AG04449 (cell line): Measurements from ENCODE around the gene NDUFAF8.

Source experiments
- CTCF ChIA-PET: fragments of 350-600 bp; formaldehyde crosslinking; extraction: SDS; loops from one replicate; lab custom pipeline; 2021; ENCODE audit warnings: antibody characterized with exemption; lab: Yijun Ruan, JAX
- POLR2A ChIA-PET: fragments of 400-600, 350-600 bp; formaldehyde crosslinking; extraction: SDS; loops from one replicate; lab custom pipeline; 2020; ENCODE audit warnings: antibody characterized with exemption, inconsistent platforms; lab: Yijun Ruan, JAX
- DNase-seq: peaks from one replicate; pipeline ENCODE4 v3.0.0-alpha.2; 2010; ENCODE audit warnings: low read depth, low spot score
- H3K4me3 ChIP-seq: 2 replicates; pipeline ENCODE4 v1.5.1; 2011; ENCODE audit warnings: low read depth, mild to moderate bottlenecking, control low read depth, low read length
- TF ChIP-seq, protein P1 (sequence below): IDR thresholded peaks from one replicate; pipeline ENCODE4 v1.5.1; 2011; ENCODE audit warnings: mild to moderate bottlenecking, moderate library complexity, low read length, control low read depth, inconsistent platforms; ENCODE audit not compliant: insufficient read depth; ENCODE audit errors: missing control alignments

The NDUFAF8 gene, protein sequence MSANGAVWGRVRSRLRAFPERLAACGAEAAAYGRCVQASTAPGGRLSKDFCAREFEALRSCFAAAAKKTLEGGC

DNA sequence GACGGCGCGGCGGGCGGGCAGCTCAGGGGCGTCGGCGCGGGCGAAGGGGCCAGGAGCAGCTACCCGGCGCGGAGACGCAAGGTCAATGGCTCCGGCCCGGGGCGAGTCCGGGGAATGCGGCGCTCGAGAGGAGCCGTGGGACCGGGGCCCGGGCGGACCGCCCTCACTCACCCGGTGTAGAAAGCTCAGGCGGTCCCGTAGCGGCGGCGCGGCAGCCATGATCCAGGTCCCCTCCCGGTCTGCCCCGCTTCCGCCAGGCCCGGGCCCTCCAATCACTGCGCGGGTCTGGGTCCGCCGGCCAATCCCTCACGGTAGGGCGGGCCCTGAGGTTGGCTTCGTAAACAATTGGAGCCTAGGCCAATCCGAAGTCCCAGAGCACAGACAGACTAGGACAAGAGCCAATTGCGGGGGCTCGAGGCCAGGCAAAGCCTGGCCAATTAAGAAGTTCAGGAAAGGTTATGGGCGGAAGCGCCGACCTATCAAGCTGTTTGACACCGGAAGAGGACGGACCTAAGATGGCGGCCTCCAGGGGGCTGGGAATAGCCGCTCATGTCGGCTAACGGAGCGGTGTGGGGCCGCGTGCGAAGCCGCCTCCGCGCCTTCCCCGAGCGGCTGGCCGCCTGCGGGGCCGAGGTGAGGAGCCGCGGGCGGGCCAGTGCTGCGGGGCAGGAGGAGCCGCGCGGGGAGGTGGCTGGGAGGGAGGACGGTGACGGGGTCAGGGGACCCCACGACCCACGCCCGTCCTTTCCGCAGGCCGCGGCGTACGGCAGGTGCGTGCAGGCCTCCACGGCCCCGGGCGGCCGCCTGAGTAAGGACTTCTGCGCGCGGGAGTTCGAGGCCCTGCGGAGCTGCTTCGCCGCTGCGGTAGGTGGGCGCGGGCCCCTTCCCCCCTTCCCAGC, at the start of gene NDUFAF8, which contains the start of gene TEPSIN:
NDUFAF8 (plus strand) TSS at position 504 of the 899 bp plus-strand sequence; CDS start at position 550, 46 bp downstream.
TEPSIN (minus strand) TSS at position 241 of the 899 bp plus-strand sequence; CDS start at position 219, 22 bp downstream.
- DNase-seq: peak; percentile 97
- POLR2A ChIA-PET: interaction anchor here (0.7 to 1.5 kb wide), 7 partner anchors 9 to 273 kb away, joined by 3 to 6 read pairs (median 4); partner anchors contain the start of genes ACTG1 and CEP131
- H3K4me3 ChIP-seq: peak within 1 kb of the TSS; percentile 91
- CTCF ChIA-PET: interaction anchor here (1.2 to 2.1 kb wide), 7 partner anchors 12 to 246 kb away, joined by 4 to 13 read pairs (median 5); no protein-coding TSS in a partner anchor
- TF ChIP-seq, protein P1, sequence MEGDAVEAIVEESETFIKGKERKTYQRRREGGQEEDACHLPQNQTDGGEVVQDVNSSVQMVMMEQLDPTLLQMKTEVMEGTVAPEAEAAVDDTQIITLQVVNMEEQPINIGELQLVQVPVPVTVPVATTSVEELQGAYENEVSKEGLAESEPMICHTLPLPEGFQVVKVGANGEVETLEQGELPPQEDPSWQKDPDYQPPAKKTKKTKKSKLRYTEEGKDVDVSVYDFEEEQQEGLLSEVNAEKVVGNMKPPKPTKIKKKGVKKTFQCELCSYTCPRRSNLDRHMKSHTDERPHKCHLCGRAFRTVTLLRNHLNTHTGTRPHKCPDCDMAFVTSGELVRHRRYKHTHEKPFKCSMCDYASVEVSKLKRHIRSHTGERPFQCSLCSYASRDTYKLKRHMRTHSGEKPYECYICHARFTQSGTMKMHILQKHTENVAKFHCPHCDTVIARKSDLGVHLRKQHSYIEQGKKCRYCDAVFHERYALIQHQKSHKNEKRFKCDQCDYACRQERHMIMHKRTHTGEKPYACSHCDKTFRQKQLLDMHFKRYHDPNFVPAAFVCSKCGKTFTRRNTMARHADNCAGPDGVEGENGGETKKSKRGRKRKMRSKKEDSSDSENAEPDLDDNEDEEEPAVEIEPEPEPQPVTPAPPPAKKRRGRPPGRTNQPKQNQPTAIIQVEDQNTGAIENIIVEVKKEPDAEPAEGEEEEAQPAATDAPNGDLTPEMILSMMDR: no peak

DNA sequence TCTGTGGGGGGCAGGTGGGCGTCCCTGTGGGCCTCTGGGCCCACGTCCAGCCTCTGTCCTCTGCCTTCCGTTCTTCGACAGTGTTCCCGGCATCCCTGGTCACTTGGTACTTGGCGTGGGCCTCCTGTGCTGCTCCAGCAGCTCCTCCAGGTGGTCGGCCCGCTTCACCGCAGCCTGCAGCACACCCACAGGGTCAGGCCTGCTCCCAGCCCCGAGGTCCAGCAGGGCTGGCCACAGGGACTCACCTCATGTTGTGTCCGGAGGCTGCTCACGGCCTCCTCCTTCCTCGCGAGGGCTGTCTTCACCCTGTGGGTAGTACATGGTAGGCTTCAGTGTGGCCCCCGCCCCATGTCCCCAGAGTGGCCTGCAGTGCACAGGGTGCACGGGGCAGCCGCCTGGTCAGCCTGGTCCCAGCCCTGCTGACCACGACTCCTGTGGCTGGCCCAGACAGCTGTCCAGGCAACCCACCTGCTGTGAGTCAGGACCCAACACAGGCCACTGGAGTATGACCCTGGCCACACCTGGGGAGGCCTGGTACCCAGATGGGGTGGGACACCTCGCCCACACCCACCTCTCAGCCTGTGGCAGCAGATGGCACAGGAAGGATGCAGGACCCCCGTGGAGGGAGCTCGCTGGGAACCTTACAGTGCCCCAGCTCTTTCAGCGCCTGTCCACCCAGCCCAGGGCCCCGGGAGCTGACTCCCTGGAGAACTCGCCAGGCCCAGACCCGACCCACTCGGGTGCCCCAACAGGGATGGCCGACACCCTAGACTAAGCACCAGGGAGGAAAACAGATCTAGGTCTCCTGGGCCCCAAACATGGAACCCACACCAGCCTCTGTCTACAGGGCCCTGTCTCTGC, 49.2 kb upstream of the NDUFAF8 start:
- H3K4me3 ChIP-seq: no peak overlapping the region
- ChIA-PET CTCF (interaction anchor here (1.0 to 6.6 kb wide), 6 partner anchors 8 to 46 kb away, joined by 3 to 36 read pairs (median 5); no protein-coding TSS in a partner anchor), POLR2A (no interaction called here)
- TF ChIP-seq, protein P1: peak; percentile 6
- no peak for DNase-seq

DNA sequence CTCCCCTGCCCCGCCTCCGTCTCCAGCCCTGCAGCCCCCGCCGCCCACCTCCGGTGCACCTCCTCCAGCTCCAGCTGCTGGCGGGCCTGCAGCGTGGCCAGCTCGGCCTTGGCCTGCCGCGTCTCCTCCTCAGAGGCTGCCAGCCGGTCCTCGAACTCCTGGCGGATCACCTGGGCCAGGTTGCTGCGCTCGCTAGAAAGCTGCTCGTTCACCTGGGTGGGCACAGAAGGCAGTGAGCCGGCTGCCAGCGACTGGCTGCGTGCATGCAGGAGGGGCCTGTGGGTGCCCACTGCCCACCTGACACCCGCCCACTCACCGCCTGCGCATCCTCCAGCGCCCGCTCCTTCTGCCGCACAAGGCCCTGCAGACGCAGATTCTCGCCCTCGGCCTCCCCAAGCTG, 48.5 kb upstream of the NDUFAF8 start:
- TF ChIP-seq, protein P1: no peak
- ChIA-PET POLR2A (no interaction called here), CTCF (interaction anchor here (1.0 to 6.6 kb wide), 6 partner anchors 9 to 47 kb away, joined by 3 to 36 read pairs (median 5); no protein-coding TSS in a partner anchor)
- H3K4me3 ChIP-seq: no peak overlapping the region
- no peak for DNase-seq

DNA sequence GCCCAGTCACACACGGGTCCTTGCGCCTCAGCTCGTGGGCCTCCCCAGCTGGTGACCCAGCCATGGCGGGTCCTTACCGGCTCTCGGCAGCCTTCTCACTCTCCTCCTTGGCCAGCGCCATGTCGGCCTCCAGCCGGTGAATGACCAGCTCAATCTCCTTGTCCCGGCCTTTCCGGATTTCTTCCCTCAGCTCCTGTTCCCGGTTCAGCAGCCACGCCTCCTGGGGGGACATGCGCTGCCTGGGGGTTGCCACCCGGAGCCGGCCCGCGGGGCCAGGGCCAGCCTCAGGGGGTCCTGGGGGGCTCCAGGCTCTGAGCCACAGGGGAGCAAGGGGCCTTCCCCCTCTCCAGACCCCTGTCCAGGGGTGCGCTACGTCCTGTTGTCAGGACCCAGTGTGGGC, 48.0 kb upstream of the NDUFAF8 start:
- DNase-seq: no peak
- ChIA-PET CTCF (interaction anchor here (1.0 to 6.6 kb wide), 5 partner anchors 9 to 48 kb away, joined by 3 to 36 read pairs (median 5); no protein-coding TSS in a partner anchor), POLR2A (no interaction called here)
- TF ChIP-seq, protein P1: no peak
- no peak overlapping the region for H3K4me3 ChIP-seq

DNA sequence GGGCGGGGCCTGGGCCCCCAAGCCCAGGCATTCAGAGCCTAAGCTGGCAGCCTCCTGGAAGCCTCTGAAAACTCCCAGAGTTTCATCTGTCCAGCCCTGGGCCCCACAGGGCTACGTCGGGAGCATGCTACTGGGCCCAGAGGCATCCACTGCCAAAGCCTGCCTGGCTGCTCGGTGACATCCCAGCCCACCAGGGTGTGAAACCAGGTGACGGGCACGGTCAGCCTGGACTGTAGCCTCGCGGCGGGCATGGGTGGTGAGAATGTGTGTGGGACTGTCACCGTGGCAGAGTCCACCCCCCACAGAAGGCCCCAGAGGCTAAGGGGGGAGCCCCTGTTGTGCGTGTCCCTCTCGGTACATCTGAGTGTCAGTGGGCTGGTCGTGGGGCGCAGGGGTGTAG, 47.5 kb upstream of the NDUFAF8 start:
- DNase-seq: no peak
- H3K4me3 ChIP-seq: no peak overlapping the region
- POLR2A ChIA-PET: no interaction called here
- TF ChIP-seq, protein P1: no peak
- CTCF ChIA-PET: interaction anchor here (1.4 to 6.6 kb wide), 4 partner anchors 9 to 48 kb away, joined by 4 to 36 read pairs (median 8); no protein-coding TSS in a partner anchor
